Activated CD8-positive, alpha-beta memory T cell treated with anti-CD3 and anti-CD28 coated beads for 48 hours (primary cell): ENCODE data around the gene CDH23.
"Not testable (repeated sequence)": the region's sequence is repeated elsewhere in the genome, so short reads cannot be mapped to it uniquely, and the experiment has no call there.

Experiments
- DNase-seq, 3 experiments: peaks; one replicate each; pipeline ENCODE4 v3.0.0-alpha.2; 2020; ENCODE audit warnings: low read depth in 2 of 3, low spot score in 2 of 3

CDH23 gene

DNA sequence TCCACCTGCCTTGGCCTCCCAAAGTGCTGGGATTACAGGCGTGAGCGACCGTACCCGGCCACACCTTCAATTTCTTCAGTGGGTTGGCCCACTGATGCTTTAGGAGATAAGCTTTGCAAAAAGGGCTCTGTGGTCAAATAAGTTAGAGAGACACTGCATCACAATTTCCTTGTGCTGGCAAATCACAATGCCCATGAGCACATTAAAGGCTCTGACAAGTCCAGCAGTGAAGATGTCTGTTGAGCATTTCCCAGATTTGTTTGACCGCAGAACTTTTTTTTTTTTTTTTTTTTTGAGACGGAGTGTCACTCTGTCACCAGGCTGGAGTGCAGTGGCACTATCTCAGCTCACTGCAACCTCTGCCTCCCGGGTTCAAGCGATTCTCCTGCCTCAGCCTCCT lies 203.5 kb downstream of the CDH23 start:
- not testable (repeated sequence) for DNase-seq

DNA sequence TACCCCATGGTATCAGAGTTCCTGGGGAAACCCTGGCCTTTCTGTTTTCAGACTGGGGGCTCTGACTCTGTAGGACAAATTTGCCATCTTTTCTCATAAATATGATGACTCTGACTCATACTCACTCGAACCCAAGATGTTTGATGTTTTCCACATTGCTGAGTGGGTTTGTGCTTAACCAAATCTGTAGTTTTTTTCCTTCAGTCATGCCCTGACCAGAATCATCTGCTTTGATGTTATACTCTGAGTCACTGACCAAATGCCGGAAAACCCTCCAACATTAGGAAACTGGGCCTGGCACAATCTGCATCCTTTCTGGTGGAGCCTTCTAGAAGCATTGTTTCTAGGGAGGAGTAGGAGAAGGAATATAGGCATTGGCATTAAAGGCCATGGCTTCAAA lies 204.1 kb downstream of the CDH23 start:
- DNase-seq, result no peak

DNA sequence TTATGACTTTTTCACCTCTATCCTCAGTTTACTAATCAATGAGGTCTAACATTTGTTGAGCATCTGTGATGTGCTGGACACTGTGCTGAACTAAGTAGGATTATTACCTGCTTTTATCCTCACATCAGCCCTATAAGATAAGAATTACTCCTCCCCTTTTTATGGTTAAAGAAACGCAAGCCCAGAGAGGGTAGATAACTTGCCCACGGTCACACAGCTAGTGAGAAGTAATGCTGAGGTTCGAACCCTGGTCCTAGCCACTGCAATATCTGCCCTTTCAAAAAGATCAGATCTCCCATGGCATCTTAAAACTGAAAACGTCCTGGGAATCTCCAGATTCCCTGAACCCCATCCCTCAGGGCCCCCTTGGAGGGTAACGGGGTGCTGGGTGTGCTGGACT lies 204.6 kb downstream of the CDH23 start:
- DNase-seq, result no peak

DNA sequence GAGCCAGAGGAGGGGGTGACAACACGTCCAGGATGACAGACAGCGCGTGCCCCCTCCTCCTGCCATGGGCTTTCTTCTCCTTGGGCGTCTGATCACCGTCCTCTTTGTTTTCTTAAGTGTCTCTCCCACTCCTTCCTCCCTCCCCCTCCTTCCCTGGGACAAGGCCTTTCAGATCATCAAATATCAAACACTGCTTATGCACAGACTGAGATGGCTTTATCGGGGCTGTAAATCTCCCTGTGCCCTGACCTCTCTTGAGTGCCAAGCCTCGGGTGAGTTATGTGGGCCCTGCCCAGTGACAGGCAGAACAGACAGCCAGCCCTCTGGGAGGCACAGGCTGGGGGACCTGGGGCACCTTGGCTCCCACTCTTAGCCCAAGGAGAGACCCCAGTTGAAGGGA lies 206.4 kb downstream of the CDH23 start:
- DNase-seq, result no peak

DNA sequence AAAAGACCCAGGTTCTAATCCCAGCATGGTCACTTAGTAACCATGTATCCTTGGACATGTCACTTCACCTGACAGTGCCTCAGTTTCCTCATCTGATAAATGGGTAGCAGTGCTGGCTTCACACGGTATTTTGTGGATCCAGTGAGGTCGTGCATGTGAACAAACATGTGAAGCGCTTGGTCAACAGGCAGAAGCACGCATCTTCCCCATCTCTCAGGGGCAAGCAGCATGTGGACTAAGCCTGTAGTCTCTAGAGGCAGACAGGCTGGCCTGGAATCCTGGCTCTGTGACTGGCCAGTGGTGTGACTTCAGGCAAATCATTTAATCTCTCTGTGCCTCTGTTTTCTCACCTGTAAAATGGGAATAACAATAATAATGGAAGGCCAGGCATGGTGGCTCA lies 207.0 kb downstream of the CDH23 start:
- no peak for DNase-seq

DNA sequence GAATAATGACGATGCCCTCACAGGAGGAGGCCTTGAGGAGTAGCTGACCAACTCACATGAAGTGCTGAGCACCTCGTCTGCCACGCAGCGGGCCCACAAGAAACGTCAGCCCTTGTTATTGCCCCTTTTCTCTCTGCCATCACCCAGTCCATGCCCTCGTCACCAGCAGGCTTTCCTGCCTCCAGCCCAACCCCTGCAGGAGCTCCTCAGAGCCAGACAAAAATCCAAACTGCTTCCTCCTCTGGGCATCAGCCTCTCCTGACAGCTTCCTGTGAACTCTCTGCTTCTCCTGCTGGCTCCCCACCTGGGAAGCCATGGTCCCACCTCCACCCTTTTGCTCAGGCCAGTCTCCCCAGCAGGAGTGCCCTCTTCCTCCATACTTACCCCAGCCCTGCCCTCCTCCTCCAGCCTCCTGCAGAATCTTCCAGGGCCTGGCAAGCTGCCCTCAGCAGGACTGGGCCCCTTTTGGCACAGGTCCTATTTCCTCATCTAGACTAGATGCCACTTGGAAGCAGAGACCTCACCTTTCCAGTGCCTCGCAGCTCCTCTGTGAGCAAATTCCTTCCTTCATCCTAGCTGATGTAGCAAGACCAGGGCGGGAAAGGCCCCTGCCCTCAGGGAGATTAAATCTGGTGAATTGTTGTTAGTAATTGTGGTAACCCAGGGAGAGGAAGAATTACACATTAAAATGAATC lies 207.8 kb downstream of the CDH23 start:
- DNase-seq, result no peak

DNA sequence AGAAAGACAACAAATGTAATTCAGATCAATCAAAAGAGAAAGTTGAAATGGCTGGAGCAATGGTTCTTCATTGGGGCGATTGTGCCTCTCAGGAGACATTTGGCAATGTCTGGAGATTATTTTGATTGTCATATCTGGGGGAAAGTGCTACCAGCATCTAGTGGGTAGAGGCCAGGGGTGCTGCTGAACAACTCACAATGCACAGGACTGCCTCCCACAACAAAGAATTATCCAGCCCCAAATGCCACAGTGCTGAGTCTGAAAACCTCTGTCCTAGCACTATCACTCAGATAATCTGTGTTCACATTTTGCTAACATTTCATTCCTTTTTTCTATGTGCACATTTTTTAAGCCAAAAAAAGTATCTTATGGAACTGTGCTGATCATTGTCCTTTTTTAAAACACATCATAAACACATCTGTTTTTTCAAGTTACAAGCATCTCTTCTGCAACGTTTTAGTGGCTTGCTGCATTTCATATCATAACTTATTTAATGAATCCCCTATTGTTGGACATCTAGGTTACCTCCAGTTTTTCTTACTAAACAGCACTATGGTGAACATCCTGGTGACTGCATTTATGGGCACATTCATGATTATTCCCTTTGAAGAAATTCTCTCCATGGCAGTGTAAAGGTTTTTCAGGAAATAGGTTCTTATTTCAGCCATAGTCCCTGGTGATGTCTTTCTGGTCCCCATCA lies 208.7 kb downstream of the CDH23 start:
- no peak for DNase-seq

DNA sequence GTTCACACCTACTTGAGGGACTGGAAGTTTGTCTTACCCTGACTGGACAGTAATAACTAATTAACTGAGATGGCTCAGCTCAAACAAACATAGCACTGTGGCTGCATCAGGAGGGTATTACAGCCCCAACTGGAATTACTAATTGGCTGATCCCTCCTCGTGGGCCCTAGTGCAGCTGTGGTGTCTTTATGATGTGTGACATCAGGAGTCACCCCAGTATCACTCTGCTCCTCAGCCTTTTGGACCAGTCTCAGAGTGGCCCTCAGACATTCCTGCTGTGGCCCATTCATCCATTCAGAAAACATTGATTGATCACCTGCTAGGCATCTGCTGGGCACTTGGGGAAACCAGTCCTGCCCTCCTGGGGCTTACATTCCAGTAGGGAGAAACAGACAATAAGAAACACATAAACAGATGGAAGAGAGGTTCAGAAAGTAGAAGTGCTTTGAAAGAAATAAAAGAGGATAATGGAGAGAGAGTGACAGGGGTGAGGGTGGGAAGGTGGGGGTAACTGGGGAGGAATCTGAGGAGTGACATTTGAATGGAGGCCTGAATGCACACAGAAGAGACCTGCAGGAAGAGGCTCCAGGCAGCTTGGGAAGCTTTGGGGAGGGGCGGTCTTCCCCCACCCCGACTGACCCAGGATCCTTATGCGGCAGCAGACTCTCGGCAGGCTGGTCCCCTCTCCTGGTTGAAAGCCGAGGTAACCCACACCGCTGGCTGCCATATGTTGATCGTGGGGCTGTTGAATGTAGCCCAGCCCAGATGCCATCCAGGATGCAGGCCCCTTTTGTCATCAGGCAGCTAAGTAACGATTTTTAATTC lies 209.7 kb downstream of the CDH23 start:
- DNase-seq, result no peak

DNA sequence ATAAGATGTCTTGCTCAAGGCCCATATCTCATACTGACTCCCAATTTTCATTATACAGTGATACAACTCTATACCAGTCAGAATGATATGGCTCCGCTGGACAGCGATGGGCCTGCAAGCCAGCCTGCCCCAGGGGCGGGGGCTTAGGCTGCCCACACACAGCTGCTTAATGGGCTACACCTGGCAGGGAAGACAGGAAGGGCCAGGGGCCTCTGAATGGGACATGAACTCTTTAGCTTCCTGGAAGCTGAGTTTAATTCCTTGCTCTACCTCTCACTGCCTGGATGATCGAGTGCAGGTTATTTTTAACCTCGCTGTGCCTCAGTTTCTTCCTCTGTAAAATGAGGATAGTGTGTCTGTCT lies 210.3 kb downstream of the CDH23 start:
- no peak for DNase-seq

DNA sequence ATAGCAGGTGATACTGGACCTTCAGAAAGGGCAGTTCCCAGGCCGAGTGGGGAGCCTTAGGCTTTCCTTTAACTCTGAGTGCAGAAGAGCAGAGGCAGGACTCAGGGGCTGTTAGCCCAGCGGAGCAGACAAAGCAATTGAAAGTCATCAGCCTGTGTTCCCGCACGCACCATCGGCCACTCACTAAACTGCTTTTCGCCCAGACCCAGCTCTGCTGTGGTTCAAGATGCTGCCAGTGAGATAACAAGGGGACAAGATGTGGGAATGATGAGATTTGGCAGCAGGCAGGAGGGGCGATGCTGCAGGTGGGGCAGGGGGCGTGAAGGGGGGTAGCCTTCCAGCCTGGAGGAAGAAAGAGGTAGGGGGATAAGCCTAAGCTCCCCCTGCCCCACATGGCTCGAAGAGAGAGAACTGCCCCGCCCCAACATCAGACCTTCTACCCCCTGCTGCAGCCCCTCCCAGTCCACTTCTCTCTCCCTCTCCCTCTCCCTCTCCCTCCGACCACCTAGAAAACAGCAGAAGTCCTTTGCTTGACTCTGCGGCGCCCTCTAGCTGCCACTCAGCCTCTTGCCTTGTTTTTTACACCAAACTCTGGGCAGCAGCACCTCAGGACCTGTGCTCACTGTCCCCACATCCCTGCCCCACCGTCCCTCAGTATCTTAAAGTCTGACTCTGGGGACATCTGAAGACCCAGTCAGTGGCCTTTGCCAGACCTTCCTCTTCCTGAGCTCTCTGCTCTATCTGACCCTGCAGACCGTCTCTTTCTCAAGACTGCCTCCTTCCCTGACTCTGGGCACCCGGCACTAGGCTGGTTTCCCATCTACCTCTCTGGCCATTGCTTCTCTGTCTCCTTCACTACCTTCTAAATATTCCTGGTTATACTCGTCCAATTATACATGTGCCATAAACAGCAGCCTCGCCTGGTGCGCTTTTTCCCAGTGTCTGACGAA lies 212.4 kb downstream of the CDH23 start:
- DNase-seq, result peak; percentile 30 to 55 (median 41)

DNA sequence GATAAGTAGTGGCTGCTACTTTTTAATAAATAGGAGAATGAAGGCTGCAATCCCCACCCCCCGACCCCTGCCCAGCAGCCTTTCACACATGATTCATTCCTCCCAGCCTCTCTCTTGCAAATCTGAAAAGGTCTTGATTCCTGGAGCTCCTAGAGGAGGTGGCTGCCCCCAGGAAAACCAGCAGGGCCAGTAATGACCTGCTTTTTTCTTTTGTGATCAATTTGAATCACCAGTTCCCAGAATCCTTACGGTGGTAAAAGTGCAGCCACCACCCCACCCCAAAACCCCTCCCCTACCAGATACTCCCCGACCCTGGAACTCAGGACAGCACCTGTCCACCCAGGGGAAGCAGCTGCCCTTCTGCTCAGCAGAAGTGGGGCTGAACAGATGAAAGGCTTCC lies 213.9 kb downstream of the CDH23 start:
- DNase-seq, result no peak

DNA sequence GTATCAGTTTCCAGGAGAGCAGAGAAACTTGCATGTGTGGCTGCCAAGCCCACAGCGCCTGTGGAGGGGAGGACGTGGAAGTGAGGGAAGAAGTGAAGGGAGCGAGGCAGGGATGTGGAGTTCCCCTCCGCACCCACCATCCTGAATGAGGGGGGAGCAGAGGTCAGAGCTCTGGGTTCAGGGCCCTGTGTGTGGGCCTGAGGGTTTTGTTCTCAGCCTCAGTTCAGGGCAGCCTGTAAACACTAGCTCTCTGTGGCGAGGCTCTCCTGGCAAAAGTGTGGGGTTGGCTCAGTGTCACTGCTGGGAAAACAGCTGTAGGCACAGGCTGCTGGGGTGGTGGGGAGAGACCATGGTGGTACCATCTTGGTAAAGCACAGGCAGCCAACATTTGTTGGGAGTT lies 214.4 kb downstream of the CDH23 start:
- no peak for DNase-seq

DNA sequence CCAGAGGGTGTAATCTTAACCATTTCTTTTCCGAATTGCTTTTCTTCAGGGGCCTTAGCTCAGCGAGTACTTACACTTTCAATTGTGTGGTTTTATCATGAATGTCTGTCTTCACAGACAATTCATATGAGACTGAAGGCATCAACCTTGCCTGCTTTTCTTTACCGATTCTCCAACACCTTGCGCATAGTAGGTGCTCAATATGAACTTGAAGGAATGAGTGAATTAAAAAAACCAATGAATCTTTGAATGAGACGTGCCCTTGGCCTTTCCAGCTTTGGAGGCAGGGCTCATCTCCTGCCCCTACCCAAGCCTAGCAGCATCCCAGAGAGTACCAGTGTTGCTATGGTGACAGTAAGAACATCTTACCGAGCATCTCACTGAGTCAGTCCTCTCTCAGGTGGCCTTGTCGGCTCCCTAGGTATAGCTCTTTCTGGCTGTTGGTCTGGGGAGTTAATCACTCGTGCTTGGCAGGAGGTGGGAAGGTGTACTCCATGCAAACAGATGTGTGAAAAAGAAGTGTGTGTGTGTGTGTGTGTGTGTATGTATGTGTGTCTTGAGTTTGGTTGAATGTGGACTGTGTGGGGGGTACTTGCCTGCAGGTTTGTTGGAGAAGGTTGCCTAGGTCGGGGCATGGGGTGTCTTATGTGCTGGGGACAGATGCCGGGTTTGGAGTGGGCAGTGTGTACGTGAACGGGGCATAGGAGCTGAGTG lies 215.1 kb downstream of the CDH23 start:
- DNase-seq, result no peak

DNA sequence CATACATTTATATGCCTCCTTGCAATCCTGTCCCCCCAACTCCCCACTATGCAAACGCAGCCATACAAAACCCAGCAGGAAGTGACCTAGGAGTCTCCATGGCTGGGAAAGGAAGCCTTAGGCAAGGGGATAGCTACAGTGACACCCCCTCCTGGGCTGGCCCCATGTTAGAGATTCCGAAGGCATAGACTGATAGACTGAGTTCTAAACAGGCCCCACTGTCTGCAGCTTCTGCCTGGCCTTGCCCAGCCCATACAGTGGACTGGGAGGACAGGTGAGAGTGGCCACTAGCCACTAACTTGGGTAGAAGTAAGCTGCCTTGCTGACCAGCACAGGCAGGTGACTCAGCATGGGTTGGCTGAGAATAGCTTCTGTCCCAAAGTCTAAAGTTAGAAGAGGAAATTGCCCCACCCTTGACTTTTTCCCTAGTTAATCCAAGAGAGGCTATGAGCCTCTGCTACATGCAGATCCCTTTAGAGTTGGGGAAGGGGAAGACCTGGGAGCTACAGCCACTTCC lies 216.6 kb downstream of the CDH23 start:
- no peak for DNase-seq

DNA sequence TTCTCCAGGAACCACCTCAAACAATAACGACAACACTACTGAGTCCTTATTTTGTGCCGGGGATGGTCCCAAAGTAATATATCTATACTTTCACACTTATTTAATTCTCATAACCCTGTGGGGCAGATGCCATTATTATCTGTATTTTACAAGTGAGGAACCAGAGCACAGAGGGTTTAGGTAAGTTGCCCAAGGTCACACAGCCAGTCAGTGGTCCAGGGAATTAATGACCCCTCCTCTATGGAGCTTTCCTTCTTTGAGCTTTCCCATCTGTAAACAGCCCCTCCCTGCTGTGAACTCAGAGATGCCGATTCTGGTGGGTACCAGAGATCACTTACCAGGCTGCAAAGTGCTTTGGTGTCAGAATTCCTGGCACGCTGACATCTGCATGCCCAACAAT lies 217.2 kb downstream of the CDH23 start:
- DNase-seq, result no peak

DNA sequence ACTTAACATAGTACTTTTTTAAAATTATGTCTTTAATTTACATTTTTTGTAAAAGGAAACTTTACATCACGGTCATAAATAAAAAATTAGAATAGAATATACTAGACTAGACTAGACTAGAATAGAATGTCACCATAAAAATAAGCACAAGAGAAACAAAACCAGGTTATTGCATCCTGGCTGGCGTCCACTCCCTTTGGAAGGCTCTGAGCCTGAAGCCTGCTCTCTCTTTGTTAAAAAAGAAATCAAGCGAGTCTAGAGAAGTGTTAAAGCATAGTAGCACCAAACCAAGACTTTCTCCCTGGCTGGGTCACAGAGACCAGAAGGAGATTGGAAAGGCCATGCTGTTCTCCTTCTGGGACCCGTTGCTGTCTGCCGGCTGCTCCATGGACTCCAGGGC lies 218.2 kb downstream of the CDH23 start:
- no peak for DNase-seq

DNA sequence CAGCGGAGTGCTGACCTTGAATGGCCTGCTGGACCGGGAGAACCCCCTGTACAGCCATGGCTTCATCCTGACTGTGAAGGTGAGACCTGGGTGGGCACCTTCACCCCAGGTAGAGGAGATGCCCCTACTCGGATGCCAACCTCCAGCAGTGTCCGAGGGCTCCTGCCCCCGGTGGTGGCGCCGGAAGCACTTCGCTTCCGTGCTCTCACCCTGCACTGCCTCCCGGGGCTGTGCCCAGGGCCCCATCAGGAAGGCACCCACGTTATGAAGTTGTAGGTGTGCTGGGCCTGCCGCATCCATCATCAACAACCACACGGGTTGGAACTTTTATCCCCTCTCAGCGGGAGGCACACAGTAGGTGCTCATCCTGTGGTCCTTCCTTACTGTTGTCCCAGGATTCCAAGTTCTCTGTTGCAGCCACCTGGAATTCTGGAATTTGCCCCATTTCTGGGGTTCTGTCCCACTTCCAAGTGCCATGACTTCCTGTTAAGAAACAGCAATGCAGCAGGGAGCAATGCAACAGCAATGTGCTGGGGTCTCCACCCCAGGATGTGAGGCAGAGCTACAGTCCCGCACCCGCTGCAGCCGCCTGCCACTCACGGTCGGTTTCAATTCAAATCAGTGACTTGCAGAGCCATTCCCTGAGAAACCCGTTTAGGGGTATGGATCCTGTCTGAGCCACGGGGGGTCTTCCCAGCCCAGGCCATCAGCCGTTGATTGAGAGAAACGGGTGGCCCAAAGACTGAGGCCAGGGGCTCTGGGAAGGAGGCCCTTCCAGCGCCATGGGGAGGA lies 219.0 kb downstream of the CDH23 start:
- DNase-seq, result no peak

DNA sequence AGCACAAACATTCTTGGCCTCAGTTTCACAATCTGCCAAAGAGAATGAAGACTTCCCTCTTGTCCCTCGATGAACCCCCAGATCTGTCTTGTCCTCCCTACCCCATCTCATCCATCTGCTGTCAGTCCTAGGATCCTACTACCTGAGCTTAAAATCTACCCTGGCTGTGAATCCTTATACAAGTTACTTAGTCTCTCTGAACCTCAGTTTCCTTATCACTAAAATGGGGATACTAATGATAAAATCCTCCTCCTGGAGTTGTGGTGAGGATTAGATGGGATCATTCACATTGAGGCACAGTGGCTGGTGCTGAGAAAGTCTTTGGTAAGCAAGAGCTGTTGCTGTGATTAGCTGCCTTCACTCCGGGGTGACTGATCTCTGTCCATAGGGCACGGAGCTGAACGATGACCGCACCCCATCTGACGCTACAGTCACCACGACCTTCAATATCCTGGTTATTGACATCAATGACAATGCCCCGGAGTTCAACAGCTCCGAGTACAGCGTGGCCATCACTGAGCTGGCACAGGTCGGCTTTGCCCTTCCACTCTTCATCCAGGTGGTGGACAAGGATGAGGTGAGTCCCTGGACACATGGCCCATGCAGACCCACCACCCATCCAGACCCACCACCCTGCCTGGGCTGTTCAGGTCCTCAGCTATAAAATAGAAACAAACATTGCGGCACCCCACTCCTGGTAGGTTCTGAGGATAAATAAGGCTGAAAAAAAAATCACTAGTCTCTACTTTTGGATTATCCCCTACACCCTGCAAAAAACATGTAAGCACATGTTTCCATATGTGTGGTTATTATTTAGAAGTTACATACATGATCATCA lies 220.3 kb downstream of the CDH23 start:
- DNase-seq, result no peak

DNA sequence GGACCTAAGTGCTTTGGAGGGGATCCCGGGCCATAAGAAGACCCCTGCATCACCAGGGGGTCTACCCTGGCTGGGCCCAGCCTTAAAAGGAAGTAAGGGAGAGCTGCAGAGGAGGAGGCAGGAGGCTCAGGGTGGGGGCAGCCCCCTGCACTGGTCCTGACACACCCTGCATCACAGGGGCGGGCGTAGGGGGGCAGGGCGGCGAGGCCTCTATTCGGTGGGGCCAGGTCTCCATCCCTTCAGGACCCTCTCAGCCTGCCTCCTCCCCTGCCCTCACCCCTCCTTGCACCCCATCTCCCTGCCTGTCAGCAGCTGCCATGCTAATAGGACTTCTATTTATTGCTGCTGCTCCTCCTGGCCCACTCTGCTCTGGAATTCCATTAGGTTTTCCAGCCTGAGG lies 221.5 kb downstream of the CDH23 start:
- DNase-seq, result no peak
